GM12878 (cell line): ENCODE measurements around the gene CRYBA2. TPM values are rescaled to one million over a fixed set of nuclear protein-coding genes. Genes with fewer than 3 reads are reported as not detected.

Experiments
- ATAC-seq: fragments of 200-7000 bp; cut with Tn5 transposase; 3 replicates; pipeline ENCODE4 v1.9.1; 2020; ENCODE audit warnings: mild to moderate bottlenecking, moderate library complexity
- BruUV-seq: library from RNA; stranded (reverse); fragments of 400-500 nt; replicated peaks from 2 replicates; lab custom pipeline; 2021; lab: Mats Ljungman, UMichigan
- CTCF ChIA-PET: fragments of 300-600 bp; sonication (Branson Sonifier 250); formaldehyde crosslinking; extraction: SDS; loops from one replicate; lab custom pipeline; 2021; ENCODE audit warnings: inconsistent platforms; lab: Yijun Ruan, JAX
- POLR2A ChIA-PET: fragments of 350-600 bp; formaldehyde crosslinking; extraction: SDS; loops from one replicate; lab custom pipeline; 2021; ENCODE audit warnings: inconsistent platforms; lab: Charles Lee
- RAD21 ChIA-PET: fragments of 300-600 bp; sonication (Branson Sonifier 250); formaldehyde crosslinking; loops from one replicate; lab custom pipeline; 2023; ENCODE audit warnings: antibody characterized with exemption; ENCODE audit not compliant: unreplicated experiment; lab: Charles Lee
- SMC1A ChIA-PET: fragments of 300-600 bp; sonication (Branson Sonifier 250); formaldehyde crosslinking; loops from one replicate; lab custom pipeline; 2023; ENCODE audit not compliant: unreplicated experiment, uncharacterized antibody; lab: Charles Lee
- DNase-seq: peaks from one replicate; pipeline ENCODE4 v3.0.0-alpha.2; 2011; ENCODE audit warnings: low read depth, low spot score
- FAIRE-seq: peaks from 3 replicates; lab custom pipeline; 2011; peaks lifted over from hg19 to GRCh38; lab: Jason Lieb, UNC
- H2AFZ ChIP-seq: 2 replicates; pipeline ENCODE4 v1.6.0; 2011; ENCODE audit warnings: low read depth, low read length, control low read depth; ENCODE audit not compliant: control insufficient read depth
- H3K27ac ChIP-seq: 2 replicates; pipeline ENCODE4 v1.5.1; 2011; ENCODE audit warnings: control low read depth; ENCODE audit not compliant: control insufficient read depth, insufficient read depth
- H3K27me3 ChIP-seq, 2 experiments: replicated peaks in 1 of 2; 2 replicates each; pipeline versions ENCODE4 v1.6.0 to v1.6.1; 2011; ENCODE audit warnings: low read length in 1 of 2; ENCODE audit not compliant: control insufficient read depth in 2 of 2, insufficient read depth in 2 of 2
- H3K36me3 ChIP-seq, 2 experiments: 2 replicates each; pipeline ENCODE4 v1.5.1; 2011; ENCODE audit warnings: low read length in 1 of 2; ENCODE audit not compliant: control insufficient read depth in 2 of 2, insufficient read depth in 2 of 2
- H3K4me1 ChIP-seq: 2 replicates; pipeline ENCODE4 v1.6.1; 2011; ENCODE audit warnings: mild to moderate bottlenecking, low read length, moderate library complexity, mixed read lengths; ENCODE audit not compliant: control insufficient read depth, insufficient read depth
- H3K4me2 ChIP-seq: 2 replicates; pipeline ENCODE4 v1.6.0; 2011; ENCODE audit warnings: control low read depth; ENCODE audit not compliant: control insufficient read depth, insufficient read depth
- H3K4me3 ChIP-seq: fragments of 200-600 bp; sonication (generic); 2 replicates; pipeline ENCODE4 v1.5.1; 2016
- H3K79me2 ChIP-seq: 2 replicates; pipeline ENCODE4 v1.6.0; 2011; ENCODE audit warnings: low read length; ENCODE audit not compliant: control insufficient read depth, insufficient read depth
- H3K9ac ChIP-seq: 2 replicates; pipeline ENCODE4 v1.8.0; 2011; ENCODE audit warnings: low read length, control low read depth, mixed read lengths; ENCODE audit not compliant: control insufficient read depth, insufficient read depth
- H3K9me3 ChIP-seq: replicated peaks from 3 replicates; pipeline ENCODE4 v1.5.1; 2011; ENCODE audit warnings: mild to moderate bottlenecking, low read length; ENCODE audit not compliant: control insufficient read depth, insufficient read depth
- H4K20me1 ChIP-seq: 2 replicates; pipeline ENCODE4 v1.6.0; 2011; ENCODE audit not compliant: control insufficient read depth, insufficient read depth
- CREB1 ChIP-seq: IDR thresholded peaks from 2 replicates; pipeline ENCODE4 v1.6.1; 2012; ENCODE audit warnings: low read depth, mild to moderate bottlenecking, inconsistent platforms
- IKZF1 ChIP-seq: fragments of 450-650 bp; conservative IDR thresholded peaks from 2 replicates; pipeline ENCODE4 v1.6.1; 2017; ENCODE audit warnings: antibody characterized with exemption, mild to moderate bottlenecking
- IKZF2 ChIP-seq, 2 experiments: fragments of 450-650 bp; IDR thresholded peaks; 2 replicates each; pipeline ENCODE4 v1.6.1; 2017; ENCODE audit warnings: mild to moderate bottlenecking in 2 of 2, moderate library complexity in 2 of 2
- JUNB ChIP-seq: IDR thresholded peaks from 2 replicates; pipeline ENCODE4 v1.6.1; 2016; ENCODE audit warnings: antibody characterized with exemption, mild to moderate bottlenecking
- POLR2AphosphoS2 ChIP-seq: IDR thresholded peaks from 2 replicates; pipeline ENCODE4 v1.6.1; 2011; ENCODE audit warnings: low read depth, mild to moderate bottlenecking, low read length, improper control_type of control experiment, moderate library complexity
- POLR2AphosphoS5 ChIP-seq: IDR thresholded peaks from 2 replicates; pipeline ENCODE4 v1.6.1; 2011; ENCODE audit warnings: mild to moderate bottlenecking, low read length, inconsistent platforms
- SMARCA5 ChIP-seq: fragments of 450-650 bp; IDR thresholded peaks from 2 replicates; pipeline ENCODE4 v1.6.1; 2017; ENCODE audit warnings: mild to moderate bottlenecking
- ZBTB40 ChIP-seq: fragments of 450-650 bp; IDR thresholded peaks from 2 replicates; pipeline ENCODE4 v1.6.1; 2016; ENCODE audit warnings: mild to moderate bottlenecking, moderate library complexity, borderline replicate concordance
- ZNF217 ChIP-seq: fragments of 450-650 bp; IDR thresholded peaks from 2 replicates; pipeline ENCODE4 v1.6.1; 2017; ENCODE audit warnings: antibody characterized with exemption, mild to moderate bottlenecking
- WGBS: methylation state at CpG from one replicate; pipeline ENCODE4 v1.1.6; 2016; ENCODE audit warnings: low lambda C conversion rate; ENCODE audit not compliant: insufficient replicate concordance, insufficient coverage; ENCODE audit errors: missing lambda C conversion rate; 5-methylcytosine and 5-hydroxymethylcytosine counted together
- in situ Hi-C: fragments of 300-500 bp; cut with MboI; formaldehyde crosslinking; loops from 9 replicates; pipeline ENCODE4 v1.14.3; 2018; ENCODE audit warnings: mixed read lengths
- intact Hi-C: fragments of 100-400 bp; cut with micrococcal nuclease; formaldehyde crosslinking; loops from one replicate; pipeline ENCODE4 v1.14.2; 2022; ENCODE audit not compliant: unreplicated experiment
- polyA plus RNA-seq, 11 experiments: library from polyadenylated mRNA; depleted of rRNA in 4 of 11; unstranded in 6 of 11; stranded (reverse) in 5 of 11; fragments of >200 nt; fragmentation: Nextera tagmentation in 4 of 11; fragmentation: Illumina TruSeq in 1 of 11; extraction: Ambion mirVana in 4 of 11; extraction: Trizol in 1 of 11; gene quantifications; 1 replicate in 1 of 11; 2 replicates in 10 of 11; pipeline versions ENCODE4 v1.2.1 to v1.2.3, GENCODE V29; 2011 to 2016; ENCODE audit warnings: inconsistent platforms in 2 of 11, missing spikeins in 2 of 11, low read depth in 1 of 11
- total RNA-seq, 4 experiments: library from RNA; depleted of rRNA in 3 of 4; stranded (reverse); fragments of >200 nt in 3 of 4; fragmentation: Illumina TruSeq in 1 of 4; extraction: Trizol in 1 of 4; gene quantifications; 2 replicates each; pipeline versions ENCODE4 v1.2.1 to v1.2.3, GENCODE V29; 2013 to 2021
- TF ChIP-seq, protein P1 (sequence below): fragments of 450-650 bp; IDR thresholded peaks from 2 replicates; pipeline ENCODE4 v1.6.1; 2014; ENCODE audit warnings: mild to moderate bottlenecking

Gene CRYBA2
- total and polyA plus RNA-seq, 10 of the 15 experiments (the other 5 are each of a cell fraction or from before 2014, with no cell fraction given), result not detected

GRCh38 chr2:218990052-218990451, 3.2 kb downstream of the CRYBA2 start:
- FAIRE-seq, result no peak
- no peak for ATAC-seq
- ChIA-PET POLR2A (no interaction called here), RAD21 (interaction anchor here (0.9 kb wide), 1 partner anchor 130 kb away, joined by 3 read pairs; no protein-coding TSS in a partner anchor), CTCF (interaction anchor here (0.9 to 1.6 kb wide), 3 partner anchors 10 to 40 kb away, joined by 3 to 6 read pairs (median 5); no protein-coding TSS in a partner anchor), SMC1A (no interaction called here)
- WGBS, result 37% methylated on average over 9 of the region's 9 CpGs
- Histone ChIP-seq H3K4me2 (no peak overlapping the region), H3K27me3 (peaks cover 25 to 31% of the 10 kb centered on the region in 2 experiments), H3K36me3 (no peaks in the 10 kb centered on the region), H3K79me2 (no peaks in the 10 kb centered on the region), H4K20me1 (peaks cover 3% of the 10 kb centered on the region; the same call in 1 of the 2 replicates), H3K9ac (no peak overlapping the region), H3K4me1 (no peaks in the 10 kb centered on the region), H3K27ac (no peak overlapping the region), H3K9me3 (no peaks in the 10 kb centered on the region), H2AFZ (no peak overlapping the region), H3K4me3 (no peak overlapping the region)
- intact Hi-C loops, result no loop called here
- in situ Hi-C loops, result no loop called here
- TF ChIP-seq POLR2AphosphoS5, result no peak
- TF ChIP-seq, protein P1, sequence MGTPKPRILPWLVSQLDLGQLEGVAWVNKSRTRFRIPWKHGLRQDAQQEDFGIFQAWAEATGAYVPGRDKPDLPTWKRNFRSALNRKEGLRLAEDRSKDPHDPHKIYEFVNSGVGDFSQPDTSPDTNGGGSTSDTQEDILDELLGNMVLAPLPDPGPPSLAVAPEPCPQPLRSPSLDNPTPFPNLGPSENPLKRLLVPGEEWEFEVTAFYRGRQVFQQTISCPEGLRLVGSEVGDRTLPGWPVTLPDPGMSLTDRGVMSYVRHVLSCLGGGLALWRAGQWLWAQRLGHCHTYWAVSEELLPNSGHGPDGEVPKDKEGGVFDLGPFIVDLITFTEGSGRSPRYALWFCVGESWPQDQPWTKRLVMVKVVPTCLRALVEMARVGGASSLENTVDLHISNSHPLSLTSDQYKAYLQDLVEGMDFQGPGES, result no peak
- no peak for DNase-seq
- no TSS peak for BruUV-seq

- no TSS peak for BruUV-seq
- Histone ChIP-seq H3K36me3 (no peaks in the 10 kb centered on the region), H3K4me3 (no peak overlapping the region), H3K9ac (no peak overlapping the region), H3K4me1 (no peaks in the 10 kb centered on the region), H2AFZ (no peak overlapping the region), H3K79me2 (no peaks in the 10 kb centered on the region), H3K4me2 (no peak overlapping the region), H3K9me3 (no peaks in the 10 kb centered on the region), H4K20me1 (peaks cover 3% of the 10 kb centered on the region), H3K27ac (no peak overlapping the region), H3K27me3 (peaks cover 27 to 29% of the 10 kb centered on the region in 2 experiments)
- FAIRE-seq (no peak), DNase-seq (no peak), ATAC-seq (no peak)
- intact Hi-C loops, result no loop called here
- WGBS, result 17% methylated on average over 2 of the region's 2 CpGs
- in situ Hi-C loops, result no loop called here
- ChIA-PET CTCF (no interaction called here), RAD21 (interaction anchor here (0.6 to 1.1 kb wide), 2 partner anchors 93 to 113 kb away, joined by 3 to 4 read pairs; no protein-coding TSS in a partner anchor), POLR2A (no interaction called here), SMC1A (no interaction called here)
- TF ChIP-seq SMARCA5 (no peak), CREB1 (no peak), IKZF2 (IDR thresholded peaks at IDR 0.05) (no peak), IKZF1 (no peak), JUNB (no peak), ZNF217 (no peak), ZBTB40 (no peak), POLR2AphosphoS2 (no peak)
These were observed 4.6 kb downstream of the CRYBA2 start for GRCh38 chr2:218988650-218989049.
